Measurements from ENCODE around the gene TOX2.

Gene TOX2

GRCh38 chr20:43895235-43895634 lies 19.4 kb upstream of the TOX2 start:
- in situ Hi-C loops (cut with MboI; ENCODE audit: low sequenced_read_pairs, unreplicated experiment) = no loop called here
- DNase-seq (ENCODE audit: low spot score) = no peak
- TF ChIP-seq, protein P1, sequence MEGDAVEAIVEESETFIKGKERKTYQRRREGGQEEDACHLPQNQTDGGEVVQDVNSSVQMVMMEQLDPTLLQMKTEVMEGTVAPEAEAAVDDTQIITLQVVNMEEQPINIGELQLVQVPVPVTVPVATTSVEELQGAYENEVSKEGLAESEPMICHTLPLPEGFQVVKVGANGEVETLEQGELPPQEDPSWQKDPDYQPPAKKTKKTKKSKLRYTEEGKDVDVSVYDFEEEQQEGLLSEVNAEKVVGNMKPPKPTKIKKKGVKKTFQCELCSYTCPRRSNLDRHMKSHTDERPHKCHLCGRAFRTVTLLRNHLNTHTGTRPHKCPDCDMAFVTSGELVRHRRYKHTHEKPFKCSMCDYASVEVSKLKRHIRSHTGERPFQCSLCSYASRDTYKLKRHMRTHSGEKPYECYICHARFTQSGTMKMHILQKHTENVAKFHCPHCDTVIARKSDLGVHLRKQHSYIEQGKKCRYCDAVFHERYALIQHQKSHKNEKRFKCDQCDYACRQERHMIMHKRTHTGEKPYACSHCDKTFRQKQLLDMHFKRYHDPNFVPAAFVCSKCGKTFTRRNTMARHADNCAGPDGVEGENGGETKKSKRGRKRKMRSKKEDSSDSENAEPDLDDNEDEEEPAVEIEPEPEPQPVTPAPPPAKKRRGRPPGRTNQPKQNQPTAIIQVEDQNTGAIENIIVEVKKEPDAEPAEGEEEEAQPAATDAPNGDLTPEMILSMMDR (IDR thresholded peaks at IDR 0.05; ENCODE audit: borderline replicate concordance, control extremely low read depth, extremely low read depth, insufficient read depth, missing control alignments) = no peak

DNA sequence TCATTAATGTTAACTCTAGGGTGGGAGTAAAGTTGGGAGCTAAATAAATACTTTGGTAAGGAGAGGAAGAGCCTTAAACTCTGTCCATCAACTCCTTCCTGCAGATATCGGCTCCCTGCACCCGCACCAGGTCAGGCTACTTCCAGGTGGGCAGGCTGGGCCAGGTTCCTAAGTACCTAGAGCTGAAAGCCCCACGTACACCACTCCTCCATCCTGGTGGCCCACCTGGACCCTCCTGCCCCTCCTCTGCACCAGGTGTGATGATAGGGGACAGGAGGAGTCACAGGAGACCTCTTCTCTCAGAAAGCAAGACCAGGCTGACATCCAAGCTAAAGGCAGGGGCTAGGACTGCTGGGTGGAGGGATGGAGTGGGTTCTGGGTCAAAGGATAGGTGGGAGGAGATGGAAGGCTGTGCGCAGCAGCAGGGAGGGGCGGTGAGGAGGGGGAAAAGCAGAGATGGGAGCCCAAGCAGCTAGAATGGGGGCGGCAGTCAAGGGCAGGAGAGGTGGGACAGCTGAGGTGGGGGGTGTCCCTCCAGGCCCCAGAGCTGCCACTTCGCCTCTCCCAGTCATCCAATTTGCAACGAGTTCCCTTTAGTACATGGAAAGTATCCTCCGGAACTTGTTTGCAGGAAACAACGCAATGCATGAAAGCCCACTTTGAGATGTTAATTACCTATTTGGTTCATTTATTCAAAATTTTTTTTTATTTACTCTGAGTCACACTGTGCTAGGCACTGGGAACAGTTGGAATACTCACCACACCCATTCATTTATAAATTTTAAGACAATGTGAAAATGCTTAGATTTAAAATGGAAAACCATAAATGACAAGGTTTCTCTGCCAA lies 15.2 kb upstream of the TOX2 start:
- in situ Hi-C loops (cut with MboI; ENCODE audit: low sequenced_read_pairs, unreplicated experiment) = no loop called here
- DNase-seq (ENCODE audit: low spot score) = no peak
- TF ChIP-seq, protein P1 (IDR thresholded peaks at IDR 0.05; ENCODE audit: borderline replicate concordance, control extremely low read depth, extremely low read depth, insufficient read depth, missing control alignments) = no peak

- in situ Hi-C loops (cut with MboI; ENCODE audit: low sequenced_read_pairs, unreplicated experiment) = no loop called here
- DNase-seq (ENCODE audit: low spot score) = no peak
- TF ChIP-seq, protein P1 (IDR thresholded peaks at IDR 0.05; ENCODE audit: borderline replicate concordance, control extremely low read depth, extremely low read depth, insufficient read depth, missing control alignments) = no peak
These were observed 14.6 kb upstream of the TOX2 start for GRCh38 chr20:43900121-43900466.

- DNase-seq (ENCODE audit: low spot score) = no peak
- in situ Hi-C loops (cut with MboI; ENCODE audit: low sequenced_read_pairs, unreplicated experiment) = no loop called here
- TF ChIP-seq, protein P1 (IDR thresholded peaks at IDR 0.05; ENCODE audit: borderline replicate concordance, control extremely low read depth, extremely low read depth, insufficient read depth, missing control alignments) = no peak
These were observed 14.2 kb upstream of the TOX2 start for GRCh38 chr20:43900496-43900895.

DNA sequence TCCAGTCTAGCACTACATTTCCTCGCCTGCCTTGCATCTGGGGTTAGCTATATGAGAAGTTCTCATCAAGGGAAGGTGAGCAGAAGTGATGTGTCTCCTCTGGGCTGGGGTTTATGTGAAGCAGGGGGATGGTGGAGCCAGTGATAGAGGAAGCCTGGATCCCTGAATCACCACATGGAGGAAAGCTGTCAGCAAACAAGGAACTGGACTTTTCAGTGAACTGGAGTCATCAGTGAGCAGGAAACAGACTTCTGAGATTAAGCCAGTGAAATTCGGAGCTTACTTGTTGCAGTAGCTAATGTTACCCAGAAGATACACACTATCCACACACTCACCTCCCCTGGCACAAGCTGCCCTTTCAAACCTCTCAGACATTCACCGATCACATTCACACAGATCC lies 13.4 kb upstream of the TOX2 start:
- no peak for DNase-seq (ENCODE audit: low spot score)
- in situ Hi-C loops (cut with MboI; ENCODE audit: low sequenced_read_pairs, unreplicated experiment) = no loop called here
- TF ChIP-seq, protein P1 (IDR thresholded peaks at IDR 0.05; ENCODE audit: borderline replicate concordance, control extremely low read depth, extremely low read depth, insufficient read depth, missing control alignments) = no peak

GRCh38 chr20:43903953-43904826 lies 10.5 kb upstream of the TOX2 start:
- in situ Hi-C loops (cut with MboI; ENCODE audit: low sequenced_read_pairs, unreplicated experiment) = no loop called here
- TF ChIP-seq, protein P1 (IDR thresholded peaks at IDR 0.05; ENCODE audit: borderline replicate concordance, control extremely low read depth, extremely low read depth, insufficient read depth, missing control alignments) = no peak
- no peak for DNase-seq (ENCODE audit: low spot score)

Data from GM13976 (cell line).